ENCODE data around the gene CADM1. TPM values are rescaled to one million over a fixed set of nuclear protein-coding genes. Genes with fewer than 3 reads are reported as not detected.

The CADM1 gene
- total and polyA plus RNA-seq, 9 donors: 6.6 to 61.2 (median 17.2) TPM

DNA sequence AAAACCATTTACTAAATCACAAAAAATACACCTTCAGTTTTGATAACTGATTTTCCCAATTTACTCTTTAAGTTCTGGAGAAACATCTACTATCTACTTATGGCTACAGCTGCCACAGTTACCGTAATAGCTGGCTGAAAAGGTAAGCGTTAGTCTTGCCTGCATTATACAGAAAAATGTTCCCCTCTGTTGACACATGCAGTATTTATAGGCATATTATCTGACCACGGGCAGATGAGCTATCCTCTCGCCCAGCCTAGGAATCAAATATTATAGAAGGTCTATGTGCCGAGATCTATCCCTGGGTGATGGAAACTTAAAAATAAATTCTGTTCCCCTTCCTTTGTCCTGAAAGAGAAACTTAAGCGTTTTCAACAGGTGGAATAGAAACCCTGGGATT lies 283.8 kb downstream of the CADM1 start:
- Histone ChIP-seq H3K4me3 (no peak overlapping the region), H3K4me1 (ENCODE audit: insufficient read depth) (peaks cover 2% of the 10 kb centered on the region), H3K36me3 (no peaks in the 10 kb centered on the region), H3K27ac (no peak overlapping the region), H3K27me3 (no peaks in the 10 kb centered on the region), H3K9me3 (no peaks in the 10 kb centered on the region)
- 77 to 93% (median 79%) methylated on average over 6 of the region's 6 CpGs for WGBS, 3 donors
- TF ChIP-seq EP300 (IDR thresholded peaks at IDR 0.05) (no peak), POLR2A (IDR thresholded peaks at IDR 0.05) (no peak)
- TF ChIP-seq, protein P1, sequence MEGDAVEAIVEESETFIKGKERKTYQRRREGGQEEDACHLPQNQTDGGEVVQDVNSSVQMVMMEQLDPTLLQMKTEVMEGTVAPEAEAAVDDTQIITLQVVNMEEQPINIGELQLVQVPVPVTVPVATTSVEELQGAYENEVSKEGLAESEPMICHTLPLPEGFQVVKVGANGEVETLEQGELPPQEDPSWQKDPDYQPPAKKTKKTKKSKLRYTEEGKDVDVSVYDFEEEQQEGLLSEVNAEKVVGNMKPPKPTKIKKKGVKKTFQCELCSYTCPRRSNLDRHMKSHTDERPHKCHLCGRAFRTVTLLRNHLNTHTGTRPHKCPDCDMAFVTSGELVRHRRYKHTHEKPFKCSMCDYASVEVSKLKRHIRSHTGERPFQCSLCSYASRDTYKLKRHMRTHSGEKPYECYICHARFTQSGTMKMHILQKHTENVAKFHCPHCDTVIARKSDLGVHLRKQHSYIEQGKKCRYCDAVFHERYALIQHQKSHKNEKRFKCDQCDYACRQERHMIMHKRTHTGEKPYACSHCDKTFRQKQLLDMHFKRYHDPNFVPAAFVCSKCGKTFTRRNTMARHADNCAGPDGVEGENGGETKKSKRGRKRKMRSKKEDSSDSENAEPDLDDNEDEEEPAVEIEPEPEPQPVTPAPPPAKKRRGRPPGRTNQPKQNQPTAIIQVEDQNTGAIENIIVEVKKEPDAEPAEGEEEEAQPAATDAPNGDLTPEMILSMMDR (IDR thresholded peaks at IDR 0.05): no peak
- intact Hi-C loops (cut with DNase I): no loop called here
- no peak for DNase-seq

DNA sequence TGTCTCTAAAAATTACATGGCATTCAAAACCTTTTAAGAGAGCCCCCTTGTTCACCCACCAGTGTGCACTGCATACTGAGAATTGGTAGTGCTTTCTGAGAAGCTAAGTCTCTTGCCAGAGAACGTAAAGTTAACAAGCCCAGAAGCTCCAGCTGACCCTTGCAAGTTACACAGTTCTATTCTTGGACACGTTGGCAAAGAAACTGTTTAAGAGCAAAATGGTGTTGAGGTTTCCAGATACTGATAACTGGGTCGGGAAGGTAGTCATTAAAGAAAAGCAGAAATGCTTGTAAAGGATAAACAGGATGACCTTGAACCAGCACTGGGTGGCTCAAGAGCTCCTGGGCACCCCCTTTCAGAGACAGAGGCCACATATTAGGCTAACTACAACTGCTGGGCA lies 284.8 kb downstream of the CADM1 start:
- TF ChIP-seq, protein P1 (IDR thresholded peaks at IDR 0.05): no peak
- no peak for TF ChIP-seq POLR2A (IDR thresholded peaks at IDR 0.05)
- no peak for TF ChIP-seq EP300 (IDR thresholded peaks at IDR 0.05)
- no peak for DNase-seq
- Histone ChIP-seq H3K27ac (no peak overlapping the region), H3K4me1 (ENCODE audit: insufficient read depth) (peaks cover 2% of the 10 kb centered on the region), H3K4me3 (no peak overlapping the region), H3K27me3 (no peaks in the 10 kb centered on the region), H3K9me3 (no peaks in the 10 kb centered on the region), H3K36me3 (no peaks in the 10 kb centered on the region)
- WGBS, 3 donors: 7 to 15% (median 9%) methylated on average over 3 of the region's 3 CpGs
- intact Hi-C loops (cut with DNase I): loop anchor here in 1 of 4 donors (5.0 kb wide), 1 partner anchor 178 kb away; no protein-coding TSS in a partner anchor

DNA sequence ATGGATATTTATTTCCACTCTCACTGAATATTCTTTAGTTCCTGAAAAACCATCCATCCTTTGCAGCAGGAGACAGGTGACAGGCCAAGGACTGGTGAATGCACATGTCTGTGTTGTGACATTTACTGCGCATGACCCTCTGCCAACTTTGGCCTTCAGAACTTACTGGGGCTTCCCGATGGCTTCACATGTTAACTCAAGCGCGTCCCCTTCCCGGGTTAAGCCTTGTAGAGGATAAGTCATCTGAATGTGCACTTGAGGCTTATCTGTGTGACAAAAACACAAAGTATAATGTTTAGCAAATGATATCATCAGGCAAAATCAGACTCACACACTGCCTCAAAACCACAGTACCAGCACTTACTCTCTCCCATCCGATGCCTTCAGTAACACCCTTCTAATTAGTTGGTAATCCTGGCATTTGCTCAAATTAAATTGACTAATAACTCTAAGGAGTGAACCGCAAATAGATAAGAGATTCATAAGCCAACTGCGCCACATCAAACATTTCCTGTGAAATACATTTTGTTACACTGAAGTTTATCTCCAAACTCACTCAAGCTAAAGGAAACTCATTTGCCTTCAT lies 286.4 kb downstream of the CADM1 start:
- no peak for DNase-seq

DNA sequence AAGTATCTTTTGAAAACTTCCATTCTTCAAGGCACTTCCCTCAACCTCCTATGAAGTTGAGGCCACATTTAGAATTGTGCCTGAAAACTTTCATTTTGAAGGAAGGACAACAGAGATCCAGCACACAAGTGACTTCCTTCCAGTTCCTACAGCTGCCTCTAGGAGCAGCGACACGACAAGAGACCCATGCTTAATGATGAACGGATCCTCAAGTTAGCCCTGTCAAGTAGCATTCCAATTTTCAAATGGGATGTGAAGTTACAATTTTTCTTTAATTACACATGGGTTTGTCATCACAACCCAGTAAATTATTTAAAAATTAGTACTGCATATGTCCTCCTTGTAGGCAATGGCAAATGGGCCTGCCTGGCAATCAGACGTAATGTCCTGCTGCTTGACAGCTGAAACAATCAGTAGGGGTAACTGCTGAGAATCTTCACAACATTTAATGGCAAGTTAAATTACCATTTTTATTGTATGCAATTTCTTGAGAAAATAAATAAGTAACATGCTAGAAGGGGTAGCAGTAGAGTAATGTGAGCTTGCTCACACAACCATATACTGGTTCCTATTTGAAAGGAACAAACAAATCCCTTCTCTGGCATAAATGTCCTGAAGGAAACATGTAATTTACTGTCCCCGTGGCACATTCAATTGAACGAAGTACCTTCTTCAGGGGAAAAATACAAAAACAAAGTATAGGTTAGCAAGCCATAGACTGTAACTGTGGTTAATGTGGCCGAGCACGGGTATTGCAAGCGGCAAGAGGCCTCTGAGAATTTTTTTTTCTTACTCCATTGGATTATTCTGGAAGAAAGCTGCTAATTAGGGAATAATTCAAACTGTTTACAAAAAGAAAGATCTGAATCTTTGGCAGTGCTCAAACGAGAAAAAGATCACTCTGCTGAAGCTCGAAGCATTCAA lies 288.3 kb downstream of the CADM1 start:
- H3K9me3 ChIP-seq: no peaks in the 10 kb centered on the region
- H3K27ac ChIP-seq: no peak overlapping the region
- no peaks in the 10 kb centered on the region for H3K27me3 ChIP-seq
- WGBS, 3 donors: 81 to 86% (median 86%) methylated on average over 11 of the region's 11 CpGs
- no peak overlapping the region for H3K4me3 ChIP-seq
- TF ChIP-seq EP300 (IDR thresholded peaks at IDR 0.05): no peak
- TF ChIP-seq, protein P1 (IDR thresholded peaks at IDR 0.05): no peak
- no peak for TF ChIP-seq POLR2A (IDR thresholded peaks at IDR 0.05)
- intact Hi-C loops (cut with DNase I): loop anchor here in 1 of 4 donors (5.0 kb wide), 1 partner anchor 181 kb away; no protein-coding TSS in a partner anchor
- H3K36me3 ChIP-seq: no peaks in the 10 kb centered on the region
- H3K4me1 ChIP-seq (ENCODE audit: insufficient read depth): peaks cover 2% of the 10 kb centered on the region
- DNase-seq: no peak

More for the DNA sequence above, 286.4 kb downstream of the CADM1 start:
- H3K4me3 ChIP-seq: no peak overlapping the region
- intact Hi-C loops (cut with DNase I): loop anchor here in 1 of 4 donors (5.0 kb wide), 1 partner anchor 179 kb away; no protein-coding TSS in a partner anchor
- H3K27me3 ChIP-seq: no peaks in the 10 kb centered on the region
- TF ChIP-seq EP300 (IDR thresholded peaks at IDR 0.05): no peak
- TF ChIP-seq, protein P1 (IDR thresholded peaks at IDR 0.05): no peak
- no peak for TF ChIP-seq POLR2A (IDR thresholded peaks at IDR 0.05)
- WGBS, 3 donors: 57 to 77% (median 64%) methylated on average over 8 of the region's 8 CpGs
- H3K4me1 ChIP-seq (ENCODE audit: insufficient read depth): peaks cover 2% of the 10 kb centered on the region
- H3K27ac ChIP-seq: no peak overlapping the region
- H3K36me3 ChIP-seq: no peaks in the 10 kb centered on the region
- no peaks in the 10 kb centered on the region for H3K9me3 ChIP-seq
